LNCaP clone FGC (cell line): ENCODE data around the gene LRFN5.

Source experiments
- DNase-seq: peaks from one replicate; pipeline ENCODE4 v3.0.0-alpha.2; 2011; ENCODE audit warnings: low read depth
- H3K4me3 ChIP-seq: 2 replicates; pipeline ENCODE4 v1.5.1; 2011; ENCODE audit warnings: mild to moderate bottlenecking, low read depth, low read length, control low read depth
- CTCF ChIP-seq: IDR thresholded peaks from 2 replicates; pipeline ENCODE4 v1.5.1; 2012; ENCODE audit warnings: mild to moderate bottlenecking; ENCODE audit not compliant: control insufficient read depth, insufficient read depth; ENCODE audit errors: extremely low read depth

The LRFN5 gene

DNA sequence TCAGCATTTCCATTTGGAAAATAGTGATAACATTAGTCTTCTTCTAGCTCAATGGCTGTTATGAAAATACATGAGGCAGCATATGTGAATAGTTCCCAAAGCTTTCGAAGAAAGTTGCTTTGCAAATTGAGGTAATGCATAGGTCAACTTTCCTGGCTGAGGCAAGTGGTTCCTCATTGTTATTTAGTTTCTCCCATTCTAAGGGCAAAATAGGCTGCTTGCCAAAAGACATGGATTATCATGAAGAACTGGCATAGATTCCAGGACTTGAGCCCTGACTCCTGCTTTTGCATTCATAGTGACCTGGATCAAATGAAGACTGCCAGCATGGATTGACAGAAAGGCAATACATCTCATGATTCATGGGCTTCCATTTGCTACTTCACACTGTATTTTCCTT lies 35.7 kb downstream of the LRFN5 start:
- no peak for DNase-seq
- TF ChIP-seq CTCF, result no peak
- no peak overlapping the region for H3K4me3 ChIP-seq

DNA sequence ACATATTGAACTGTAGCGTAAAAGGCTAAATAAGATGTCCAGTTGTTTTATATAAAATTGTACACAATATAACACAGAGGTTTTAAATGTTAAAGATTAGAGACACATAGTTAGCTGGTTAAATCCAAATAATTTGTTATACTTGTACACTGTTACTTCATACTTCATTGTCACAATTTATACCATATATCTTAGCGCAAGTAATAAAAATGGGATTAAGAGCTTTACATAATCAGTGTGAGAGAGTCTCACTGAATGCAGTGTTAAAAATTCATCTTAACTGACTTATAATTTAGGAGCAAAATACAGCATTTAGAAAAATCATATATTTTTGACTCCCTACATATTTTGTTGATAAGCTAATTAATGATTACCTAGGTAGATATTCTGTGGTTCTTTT lies 36.1 kb downstream of the LRFN5 start:
- H3K4me3 ChIP-seq, result no peak overlapping the region
- no peak for TF ChIP-seq CTCF
- DNase-seq, result no peak

GRCh38 chr14:41644606-41645005 lies 37.9 kb downstream of the LRFN5 start:
- H3K4me3 ChIP-seq, result no peak overlapping the region
- no peak for TF ChIP-seq CTCF
- no peak for DNase-seq

DNA sequence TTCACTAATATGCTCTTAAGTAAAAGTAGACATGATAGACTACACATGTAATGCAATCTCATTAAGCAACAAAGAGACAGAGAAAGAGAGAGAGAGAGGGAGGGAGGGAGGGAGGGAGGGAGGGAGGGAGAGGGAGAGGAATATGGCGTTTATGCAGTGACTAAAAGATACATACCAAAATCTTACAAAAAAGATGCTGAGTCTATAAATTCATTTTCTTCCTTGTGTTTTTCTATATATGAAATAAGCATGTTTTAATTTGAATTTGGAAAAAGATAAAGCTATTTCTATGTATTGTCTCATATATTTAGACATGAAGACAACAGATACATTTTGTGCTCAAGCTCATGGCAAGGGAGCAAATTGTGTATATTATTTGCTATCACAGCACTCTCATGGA lies 44.1 kb downstream of the LRFN5 start:
- no peak overlapping the region for H3K4me3 ChIP-seq
- no peak for DNase-seq
- no peak for TF ChIP-seq CTCF

DNA sequence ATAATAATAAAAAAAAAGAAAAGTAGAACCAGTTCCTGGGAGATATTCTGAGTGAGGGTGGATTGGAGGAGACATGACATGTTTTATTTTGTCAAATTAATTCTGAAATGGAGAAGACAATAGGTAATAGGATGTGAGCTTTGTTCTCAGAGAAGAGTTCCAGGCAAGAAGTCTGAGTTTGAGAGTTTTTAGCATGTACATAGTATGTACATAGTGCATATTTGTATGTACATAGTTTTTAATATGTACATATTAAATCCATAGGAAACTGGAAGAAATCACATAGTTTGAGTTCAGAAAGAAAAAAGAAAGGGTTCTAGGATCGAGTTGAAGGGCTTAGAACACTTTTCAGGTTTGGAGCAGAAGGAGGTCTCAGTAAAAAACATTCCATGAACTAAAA lies 47.5 kb downstream of the LRFN5 start:
- DNase-seq, result no peak
- H3K4me3 ChIP-seq, result no peak overlapping the region
- TF ChIP-seq CTCF, result no peak

- no peak for TF ChIP-seq CTCF
- no peak overlapping the region for H3K4me3 ChIP-seq
- DNase-seq, result no peak
Observed at GRCh38 chr14:41662780-41663472, 56.2 kb downstream of the LRFN5 start.

GRCh38 chr14:41663473-41663850 lies 56.8 kb downstream of the LRFN5 start:
- DNase-seq, result no peak
- no peak overlapping the region for H3K4me3 ChIP-seq
- TF ChIP-seq CTCF, result no peak
